GM18868 (cell line): ENCODE results near the gene FLT3.
"Not testable (repeated sequence)": the region's sequence is repeated elsewhere in the genome, so short reads cannot be mapped to it uniquely, and the experiment has no call there.

Source experiments
- ATAC-seq: cut with Tn5 transposase; IDR thresholded peaks from one replicate; pipeline ENCODE4 v1.9.1; 2021; ENCODE audit warnings: mild to moderate bottlenecking, moderate library complexity; ENCODE audit not compliant: unreplicated experiment

FLT3 gene

GRCh38 chr13:27975564-27976361 lies 124.6 kb downstream of the FLT3 start:
- ATAC-seq, result no peak

GRCh38 chr13:27973961-27974662 lies 126.3 kb downstream of the FLT3 start:
- no peak for ATAC-seq

DNA sequence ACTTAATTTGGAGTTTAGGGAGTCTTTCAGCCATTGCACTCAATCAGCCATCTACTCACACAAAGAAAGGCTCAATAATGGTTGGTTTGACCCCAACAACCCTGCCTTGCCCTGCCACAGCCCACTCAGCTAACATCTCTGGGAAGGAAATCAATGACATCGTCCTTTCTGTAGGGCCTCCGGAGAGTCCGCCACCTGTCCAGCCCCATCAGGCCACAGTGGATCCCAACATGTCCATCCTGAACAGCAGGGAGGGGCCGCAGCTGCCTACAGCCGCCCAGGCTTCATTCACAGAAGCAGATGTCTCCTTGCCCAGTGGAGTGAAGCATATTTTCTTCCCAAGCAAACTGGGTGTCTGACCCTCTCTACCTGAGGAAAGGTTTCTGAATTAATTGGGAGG lies 127.1 kb downstream of the FLT3 start:
- ATAC-seq, result no peak

GRCh38 chr13:27972478-27972820 lies 127.9 kb downstream of the FLT3 start:
- no peak for ATAC-seq

GRCh38 chr13:27971776-27972477 lies 128.4 kb downstream of the FLT3 start:
- no peak for ATAC-seq

DNA sequence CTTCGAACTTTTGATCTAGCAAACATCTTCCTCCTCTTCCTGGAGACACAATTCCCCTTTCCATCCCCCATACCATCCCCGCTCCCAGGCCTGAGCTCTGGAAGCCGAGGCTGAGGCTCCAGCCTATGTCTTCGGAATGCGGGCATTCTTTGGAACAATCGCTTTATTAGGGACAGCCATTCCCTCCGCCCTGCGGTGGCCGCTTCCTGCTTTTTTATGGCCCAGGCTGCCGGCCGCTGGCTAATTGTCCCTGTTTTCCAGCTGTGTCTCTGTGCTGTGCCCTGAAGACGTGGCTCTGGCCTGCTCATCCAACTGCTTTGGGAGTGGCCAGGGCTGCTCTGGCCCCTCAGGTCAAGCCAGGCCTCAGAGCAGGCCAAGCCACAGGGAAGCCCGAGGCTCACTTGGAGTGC lies 129.1 kb downstream of the FLT3 start:
- ATAC-seq, result no peak

DNA sequence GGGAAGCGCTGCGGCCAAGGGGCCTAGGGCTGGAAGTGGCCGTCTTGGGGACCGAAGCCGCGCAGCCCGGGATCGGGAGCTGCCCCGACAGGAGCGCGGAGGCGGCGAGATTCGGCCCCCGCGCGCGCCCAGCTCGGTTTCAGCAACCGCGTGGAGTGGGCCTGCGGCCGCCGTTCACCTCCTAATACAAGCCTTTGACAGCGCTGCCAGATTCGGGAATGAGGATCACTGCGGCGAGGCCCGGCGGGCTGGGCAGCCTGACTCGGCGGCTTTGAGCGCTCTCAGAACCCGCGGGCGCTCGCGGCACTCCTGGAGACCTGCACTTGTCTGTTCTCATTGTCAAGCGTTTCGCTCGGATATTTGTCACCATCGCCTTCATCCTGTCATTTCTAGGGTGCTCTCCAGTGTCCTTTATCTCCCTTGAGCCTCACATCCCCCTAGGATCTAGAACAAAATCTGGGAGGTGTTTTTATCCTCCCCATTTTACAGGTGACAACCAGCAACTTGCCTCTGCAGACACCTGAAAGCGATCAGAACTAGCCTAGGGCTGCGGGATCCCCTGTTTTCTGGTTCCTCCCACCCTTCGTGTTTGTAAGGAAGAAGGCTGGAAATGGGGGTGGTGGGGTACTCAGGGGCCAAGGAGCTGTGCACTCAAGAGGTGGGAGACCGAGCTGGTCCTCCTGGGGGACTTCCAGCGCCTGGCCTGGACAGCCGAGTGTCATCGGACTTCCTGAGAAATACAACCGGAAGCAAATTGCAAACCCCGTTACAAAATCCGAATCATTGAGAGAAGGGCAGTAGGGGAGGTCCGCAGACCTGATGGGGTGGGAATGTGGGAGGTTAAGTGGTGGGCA lies 129.8 kb downstream of the FLT3 start:
- no peak for ATAC-seq

GRCh38 chr13:27969866-27970229 lies 130.5 kb downstream of the FLT3 start:
- no peak for ATAC-seq

DNA sequence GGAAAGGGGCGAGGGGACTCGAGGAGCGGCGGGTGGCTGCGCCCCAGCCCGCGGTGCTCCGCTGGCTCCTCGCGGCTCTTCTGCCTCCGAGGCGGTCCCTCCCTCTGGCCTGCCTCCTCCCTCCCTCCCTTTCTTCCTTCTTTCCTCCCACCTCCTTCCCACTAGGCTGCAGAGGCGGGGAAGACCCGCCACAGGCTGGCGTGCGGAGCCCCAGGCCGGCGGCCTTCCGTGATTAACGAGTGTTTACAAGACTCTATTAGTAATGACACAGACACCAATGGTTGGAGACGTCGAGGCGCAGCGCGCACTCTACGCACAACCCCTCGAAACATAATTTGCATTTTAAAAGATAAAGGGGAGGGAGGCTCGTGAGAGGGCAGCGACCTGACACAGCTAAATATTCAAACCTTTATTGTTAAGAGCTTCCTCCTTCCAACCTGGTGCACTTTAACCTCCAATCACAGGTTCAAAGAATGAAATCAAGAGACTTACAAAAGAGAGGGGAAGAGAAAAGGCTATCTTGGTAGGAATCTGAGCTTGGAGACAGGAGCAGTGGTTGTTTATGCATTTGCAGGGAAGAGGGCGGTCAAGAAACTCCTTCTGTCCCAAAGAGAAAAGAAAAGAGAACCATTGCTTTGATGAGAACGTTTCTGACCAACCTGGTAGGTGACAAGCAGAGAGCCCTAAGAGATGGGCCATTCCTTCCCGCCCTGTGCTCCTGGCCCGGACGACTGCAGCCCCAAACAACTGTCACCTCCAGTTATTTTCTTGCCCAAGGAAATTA lies 131.1 kb downstream of the FLT3 start, which contains the start of gene CDX2:
CDX2 (minus strand) TSS at position 234 of the 784 bp plus-strand sequence. CDS start 309 bp downstream, outside the sequence.
- ATAC-seq, result no peak

- ATAC-seq, result no peak
Measured at GRCh38 chr13:27968316-27969081, 131.9 kb downstream of the FLT3 start.

GRCh38 chr13:27967736-27968315 lies 132.6 kb downstream of the FLT3 start:
- no peak for ATAC-seq

DNA sequence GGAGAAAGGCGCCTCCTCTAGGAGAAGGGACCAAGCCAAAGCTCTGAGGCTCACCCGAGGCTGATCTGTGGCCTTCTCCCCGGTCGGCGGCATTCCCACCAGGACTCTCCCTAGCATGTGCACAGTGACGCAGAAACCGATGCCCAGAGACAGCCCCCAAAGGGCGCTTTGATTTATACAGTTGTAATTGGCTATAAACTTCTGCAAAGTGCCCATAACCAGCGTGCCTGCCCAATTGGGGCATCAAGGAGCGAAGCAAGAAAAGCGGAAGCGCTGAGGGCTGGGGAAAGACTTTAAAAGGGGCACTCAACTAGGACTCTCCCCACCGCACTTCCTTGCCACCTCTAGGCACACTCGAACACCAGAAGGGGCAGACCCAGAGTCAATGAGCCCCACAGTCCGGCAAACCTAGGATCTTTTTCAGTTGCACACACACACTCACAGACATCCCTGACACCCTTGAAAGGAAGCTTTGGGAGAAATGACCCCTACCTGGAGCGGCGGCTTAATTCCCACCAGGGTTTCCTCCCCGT lies 133.1 kb downstream of the FLT3 start:
- ATAC-seq, result no peak

- no peak for ATAC-seq
Measured at GRCh38 chr13:27966641-27967202, 133.7 kb downstream of the FLT3 start.

GRCh38 chr13:27965740-27966640 lies 134.4 kb downstream of the FLT3 start:
- no peak for ATAC-seq

- ATAC-seq, result no peak
Measured at GRCh38 chr13:27965343-27965739, 135.0 kb downstream of the FLT3 start.

DNA sequence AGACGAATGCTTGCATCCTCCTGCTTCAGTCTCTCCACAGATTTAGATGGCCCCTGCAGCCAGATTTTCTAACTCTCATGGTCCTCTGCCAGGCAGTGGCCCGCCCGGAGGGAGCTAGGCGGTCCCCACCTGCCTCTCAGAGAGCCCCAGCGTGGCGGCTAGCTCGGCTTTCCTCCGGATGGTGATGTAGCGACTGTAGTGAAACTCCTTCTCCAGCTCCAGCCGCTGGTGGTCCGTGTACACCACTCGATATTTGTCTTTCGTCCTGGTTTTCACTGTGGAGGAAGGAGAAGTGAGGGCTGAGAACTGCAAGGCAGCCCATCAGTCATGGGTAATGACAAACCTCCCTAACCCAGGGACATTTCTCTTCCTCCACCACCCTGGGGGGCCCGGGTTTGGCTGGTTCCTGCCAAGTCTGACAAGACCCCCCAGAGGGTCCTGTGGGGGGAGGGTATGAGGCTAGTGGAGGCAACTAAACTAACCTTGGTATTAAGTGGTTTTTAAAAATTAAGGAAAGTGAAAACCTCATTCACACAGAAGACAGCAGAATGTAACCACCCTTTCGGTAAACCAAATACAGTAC lies 135.5 kb downstream of the FLT3 start:
- ATAC-seq, result no peak

DNA sequence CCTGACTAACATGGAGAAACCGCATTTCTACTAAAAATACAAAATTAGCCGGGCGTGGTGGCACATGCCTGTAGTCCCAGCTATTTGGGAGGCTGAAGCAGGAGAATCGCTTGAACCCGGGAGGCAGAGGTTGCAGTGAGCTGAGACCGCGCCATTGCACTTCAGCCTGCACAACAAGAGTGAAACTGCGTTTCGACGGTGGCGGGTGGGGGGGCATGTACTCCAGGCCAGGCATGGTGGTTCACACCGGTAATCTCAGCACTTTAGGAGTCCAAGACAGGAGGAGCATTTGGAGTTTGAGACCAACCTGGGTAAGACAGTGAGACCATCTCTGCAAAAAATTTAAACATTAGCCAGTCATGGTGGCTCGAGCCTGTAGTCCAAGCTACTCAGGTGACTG lies 136.2 kb downstream of the FLT3 start:
- not testable (repeated sequence) for ATAC-seq
